Central memory CD8-positive, alpha-beta T cell (primary cell): ENCODE data around the gene OPA1.

ENCODE experiments used
- ATAC-seq: fragments of 150-1000 bp; cut with Tn5 transposase; replicated peaks from 2 replicates; pipeline ENCODE4 v1.10.0; 2022; ENCODE audit warnings: mild to moderate bottlenecking, moderate FRiP score, moderate number of reproducible peaks; ENCODE audit not compliant: poor library complexity, severe bottlenecking; ENCODE audit errors: extremely low read depth
- DNase-seq, 2 donors: peaks; one replicate each; pipeline ENCODE4 v3.0.0; 2021; ENCODE audit warnings: low spot score in 2 of 2
- H3K27ac Mint-ChIP-seq: one replicate; pipeline ENCODE4 v1.8.0; 2022; ENCODE audit warnings: low read depth, mild to moderate bottlenecking, moderate library complexity, mixed read lengths
- H3K27me3 Mint-ChIP-seq: one replicate; pipeline ENCODE4 v1.8.0; 2022; ENCODE audit warnings: mixed read lengths
- H3K36me3 Mint-ChIP-seq: one replicate; pipeline ENCODE4 v1.8.0; 2022; ENCODE audit warnings: mild to moderate bottlenecking, moderate library complexity, mixed read lengths; ENCODE audit not compliant: insufficient read depth
- H3K4me1 Mint-ChIP-seq: one replicate; pipeline ENCODE4 v1.8.0; 2022; ENCODE audit warnings: mixed read lengths
- H3K4me3 Mint-ChIP-seq: one replicate; pipeline ENCODE4 v1.8.0; 2022; ENCODE audit warnings: mild to moderate bottlenecking, moderate library complexity, mixed read lengths
- H3K9me3 Mint-ChIP-seq: one replicate; pipeline ENCODE4 v1.8.0; 2022; ENCODE audit warnings: mixed read lengths

The OPA1 gene

GRCh38 chr3:193638833-193639232 is 45.8 kb downstream of the OPA1 start:
- no peak overlapping the region for H3K4me3 Mint-ChIP-seq
- ATAC-seq (no peak), DNase-seq (no peak)
- peaks cover 18% of the 10 kb centered on the region for H3K36me3 Mint-ChIP-seq
- H3K27me3 Mint-ChIP-seq, result no peaks in the 10 kb centered on the region
- no peaks in the 10 kb centered on the region for H3K9me3 Mint-ChIP-seq
- H3K27ac Mint-ChIP-seq, result no peak overlapping the region
- peaks cover 5% of the 10 kb centered on the region for H3K4me1 Mint-ChIP-seq

- peaks cover 28% of the 10 kb centered on the region for H3K36me3 Mint-ChIP-seq
- peaks cover 5% of the 10 kb centered on the region for H3K4me1 Mint-ChIP-seq
- H3K27ac Mint-ChIP-seq, result no peak overlapping the region
- no peaks in the 10 kb centered on the region for H3K27me3 Mint-ChIP-seq
- no peak for DNase-seq
- H3K4me3 Mint-ChIP-seq, result no peak overlapping the region
- no peak for ATAC-seq
- no peaks in the 10 kb centered on the region for H3K9me3 Mint-ChIP-seq
Measured at GRCh38 chr3:193640165-193640715, 47.2 kb downstream of the OPA1 start.

GRCh38 chr3:193640728-193641439 is 47.9 kb downstream of the OPA1 start:
- H3K4me3 Mint-ChIP-seq, result no peak overlapping the region
- H3K4me1 Mint-ChIP-seq, result peaks cover 5% of the 10 kb centered on the region
- DNase-seq (no peak), ATAC-seq (no peak)
- H3K36me3 Mint-ChIP-seq, result peaks cover 30% of the 10 kb centered on the region
- no peaks in the 10 kb centered on the region for H3K27me3 Mint-ChIP-seq
- no peaks in the 10 kb centered on the region for H3K9me3 Mint-ChIP-seq
- no peak overlapping the region for H3K27ac Mint-ChIP-seq

- ATAC-seq, result no peak
- Mint-ChIP-seq H3K4me1 (peaks cover 5% of the 10 kb centered on the region), H3K9me3 (no peaks in the 10 kb centered on the region), H3K4me3 (no peak overlapping the region), H3K27me3 (no peaks in the 10 kb centered on the region), H3K36me3 (peaks cover 35% of the 10 kb centered on the region), H3K27ac (no peak overlapping the region)
- no peak for DNase-seq
Measured at GRCh38 chr3:193641440-193641775, 48.4 kb downstream of the OPA1 start.

- ATAC-seq (no peak), DNase-seq (no peak)
- H3K4me3 Mint-ChIP-seq, result no peak overlapping the region
- H3K36me3 Mint-ChIP-seq, result peaks cover 55% of the 10 kb centered on the region
- no peaks in the 10 kb centered on the region for H3K9me3 Mint-ChIP-seq
- no peak overlapping the region for H3K27ac Mint-ChIP-seq
- H3K27me3 Mint-ChIP-seq, result no peaks in the 10 kb centered on the region
- no peaks in the 10 kb centered on the region for H3K4me1 Mint-ChIP-seq
Measured at GRCh38 chr3:193645806-193646205, 52.8 kb downstream of the OPA1 start.

GRCh38 chr3:193648542-193649076 is 55.6 kb downstream of the OPA1 start:
- H3K36me3 Mint-ChIP-seq, result peaks cover 50% of the 10 kb centered on the region
- H3K4me1 Mint-ChIP-seq, result no peaks in the 10 kb centered on the region
- DNase-seq (no peak), ATAC-seq (no peak)
- H3K9me3 Mint-ChIP-seq, result no peaks in the 10 kb centered on the region
- H3K4me3 Mint-ChIP-seq, result no peak overlapping the region
- H3K27ac Mint-ChIP-seq, result no peak overlapping the region
- H3K27me3 Mint-ChIP-seq, result no peaks in the 10 kb centered on the region

GRCh38 chr3:193650585-193650984 is 57.6 kb downstream of the OPA1 start:
- H3K4me3 Mint-ChIP-seq, result no peak overlapping the region
- ATAC-seq (no peak), DNase-seq (no peak)
- no peak overlapping the region for H3K27ac Mint-ChIP-seq
- H3K4me1 Mint-ChIP-seq, result no peaks in the 10 kb centered on the region
- no peaks in the 10 kb centered on the region for H3K9me3 Mint-ChIP-seq
- no peaks in the 10 kb centered on the region for H3K27me3 Mint-ChIP-seq
- H3K36me3 Mint-ChIP-seq, result peaks cover 47% of the 10 kb centered on the region

- Mint-ChIP-seq H3K9me3 (no peaks in the 10 kb centered on the region), H3K4me3 (no peak overlapping the region), H3K36me3 (peaks cover 47% of the 10 kb centered on the region)
Measured at GRCh38 chr3:193655831-193656433, 62.9 kb downstream of the OPA1 start.

GRCh38 chr3:193656445-193656844 is 63.4 kb downstream of the OPA1 start:
- Mint-ChIP-seq H3K4me1 (no peaks in the 10 kb centered on the region), H3K9me3 (no peaks in the 10 kb centered on the region), H3K27ac (no peak overlapping the region), H3K36me3 (peaks cover 48% of the 10 kb centered on the region), H3K27me3 (no peaks in the 10 kb centered on the region), H3K4me3 (no peak overlapping the region)
- no peak for DNase-seq
- ATAC-seq, result no peak

More at GRCh38 chr3:193655831-193656433, 62.9 kb downstream of the OPA1 start:
- ATAC-seq (no peak), DNase-seq (no peak)
- no peaks in the 10 kb centered on the region for H3K4me1 Mint-ChIP-seq
- no peak overlapping the region for H3K27ac Mint-ChIP-seq
- H3K27me3 Mint-ChIP-seq, result no peaks in the 10 kb centered on the region

GRCh38 chr3:193656878-193657282 is 63.9 kb downstream of the OPA1 start:
- no peaks in the 10 kb centered on the region for H3K27me3 Mint-ChIP-seq
- ATAC-seq (no peak), DNase-seq (no peak)
- H3K9me3 Mint-ChIP-seq, result no peaks in the 10 kb centered on the region
- H3K4me3 Mint-ChIP-seq, result no peak overlapping the region
- no peaks in the 10 kb centered on the region for H3K4me1 Mint-ChIP-seq
- H3K36me3 Mint-ChIP-seq, result peaks cover 53% of the 10 kb centered on the region
- H3K27ac Mint-ChIP-seq, result no peak overlapping the region

GRCh38 chr3:193660171-193660570 is 67.2 kb downstream of the OPA1 start:
- no peak for ATAC-seq
- Mint-ChIP-seq H3K4me3 (no peak overlapping the region), H3K4me1 (no peaks in the 10 kb centered on the region), H3K9me3 (no peaks in the 10 kb centered on the region), H3K36me3 (peaks cover 58% of the 10 kb centered on the region), H3K27me3 (no peaks in the 10 kb centered on the region), H3K27ac (no peak overlapping the region)
- DNase-seq, result no peak

- no peak for DNase-seq
- Mint-ChIP-seq H3K36me3 (peaks cover 58% of the 10 kb centered on the region), H3K9me3 (no peaks in the 10 kb centered on the region), H3K4me1 (no peaks in the 10 kb centered on the region), H3K27me3 (no peaks in the 10 kb centered on the region), H3K27ac (peak overlapping the region; percentile 61), H3K4me3 (no peak overlapping the region)
- no peak for ATAC-seq
Measured at GRCh38 chr3:193660698-193661411, 67.8 kb downstream of the OPA1 start.
